ES-I3 (cell line): ENCODE results near the gene LIN28B.
"Not testable (repeated sequence)": the region's sequence is repeated elsewhere in the genome, so short reads cannot be mapped to it uniquely, and the experiment has no call there.

ENCODE experiments used
- H3K36me3 ChIP-seq: 2 replicates; pipeline ENCODE4 v1.6.1; 2013; ENCODE audit warnings: mild to moderate bottlenecking, low read length, control low read depth, moderate library complexity; ENCODE audit not compliant: insufficient read depth
- H3K4me1 ChIP-seq: 2 replicates; pipeline ENCODE4 v1.6.1; 2013; ENCODE audit warnings: mild to moderate bottlenecking, control low read depth, low read length; ENCODE audit not compliant: insufficient read depth
- H3K9ac ChIP-seq: 2 replicates; pipeline ENCODE4 v1.6.1; 2013; ENCODE audit warnings: low read depth, mild to moderate bottlenecking, low read length, moderate library complexity
- H3K9me3 ChIP-seq: 2 replicates; pipeline ENCODE4 v1.6.1; 2013; ENCODE audit warnings: mild to moderate bottlenecking, low read length, moderate library complexity; ENCODE audit not compliant: control insufficient read depth, insufficient read depth

The LIN28B gene

GRCh38 chr6:104983296-104983695 lies 26.4 kb downstream of the LIN28B start:
- no peaks in the 10 kb centered on the region; the same call in none of the 2 replicates for H3K36me3 ChIP-seq

GRCh38 chr6:104983776-104984175 lies 26.9 kb downstream of the LIN28B start:
- no peaks in the 10 kb centered on the region; the same call in none of the 2 replicates for H3K36me3 ChIP-seq
- no peak overlapping the region for H3K9ac ChIP-seq
- H3K9me3 ChIP-seq: no peaks in the 10 kb centered on the region
- no peaks in the 10 kb centered on the region for H3K4me1 ChIP-seq

More at GRCh38 chr6:104983296-104983695, 26.4 kb downstream of the LIN28B start:
- Histone ChIP-seq H3K9ac (no peak overlapping the region), H3K9me3 (no peaks in the 10 kb centered on the region), H3K4me1 (no peaks in the 10 kb centered on the region)

- no peaks in the 10 kb centered on the region; the same call in none of the 2 replicates for H3K36me3 ChIP-seq
- H3K9ac ChIP-seq: no peak overlapping the region
- H3K9me3 ChIP-seq: no peaks in the 10 kb centered on the region
- no peaks in the 10 kb centered on the region for H3K4me1 ChIP-seq
These were observed 27.9 kb downstream of the LIN28B start for GRCh38 chr6:104984831-104985230.

GRCh38 chr6:104985875-104986274 lies 29.0 kb downstream of the LIN28B start:
- not testable (repeated sequence) for H3K4me1 ChIP-seq

GRCh38 chr6:104986625-104987024 lies 29.7 kb downstream of the LIN28B start:
- Histone ChIP-seq H3K9ac (no peak overlapping the region), H3K4me1 (no peaks in the 10 kb centered on the region), H3K36me3 (no peaks in the 10 kb centered on the region; the same call in 1 of the 2 replicates), H3K9me3 (no peaks in the 10 kb centered on the region)

More at GRCh38 chr6:104985875-104986274, 29.0 kb downstream of the LIN28B start:
- H3K9ac ChIP-seq, H3K36me3 ChIP-seq, H3K9me3 ChIP-seq: not testable (repeated sequence)

GRCh38 chr6:104987218-104987617 lies 30.3 kb downstream of the LIN28B start:
- no peaks in the 10 kb centered on the region for H3K4me1 ChIP-seq
- no peaks in the 10 kb centered on the region; the same call in 1 of the 2 replicates for H3K36me3 ChIP-seq
- H3K9ac ChIP-seq: no peak overlapping the region
- no peaks in the 10 kb centered on the region for H3K9me3 ChIP-seq

GRCh38 chr6:104990085-104990484 lies 33.2 kb downstream of the LIN28B start:
- Histone ChIP-seq H3K9me3 (peaks cover 3% of the 10 kb centered on the region; the same call in 1 of the 2 replicates), H3K4me1 (no peaks in the 10 kb centered on the region), H3K36me3 (no peaks in the 10 kb centered on the region), H3K9ac (no peak overlapping the region)

GRCh38 chr6:104991062-104991461 lies 34.2 kb downstream of the LIN28B start:
- not testable (repeated sequence) for H3K36me3 ChIP-seq, H3K4me1 ChIP-seq, H3K9ac ChIP-seq, H3K9me3 ChIP-seq

- not testable (repeated sequence) for H3K9ac ChIP-seq, H3K9me3 ChIP-seq, H3K4me1 ChIP-seq, H3K36me3 ChIP-seq
These were observed 36.7 kb downstream of the LIN28B start for GRCh38 chr6:104993576-104993975.

- H3K36me3 ChIP-seq: no peaks in the 10 kb centered on the region
- 0 out of 2 replicates have a peak, but pooled peaks cover under 1% of the 10 kb centered on the region for H3K4me1 ChIP-seq
- peaks cover 3% of the 10 kb centered on the region; the same call in 1 of the 2 replicates for H3K9me3 ChIP-seq
- H3K9ac ChIP-seq: no peak overlapping the region
These were observed 39.2 kb downstream of the LIN28B start for GRCh38 chr6:104995989-104996617.

- H3K9me3 ChIP-seq: no peaks in the 10 kb centered on the region
- H3K4me1 ChIP-seq: peaks cover 8% of the 10 kb centered on the region; the same call in 1 of the 2 replicates
- H3K36me3 ChIP-seq: no peaks in the 10 kb centered on the region
- no peak overlapping the region for H3K9ac ChIP-seq
These were observed 44.2 kb downstream of the LIN28B start for GRCh38 chr6:105001063-105001462.

GRCh38 chr6:105001906-105002305 lies 45.0 kb downstream of the LIN28B start:
- no peak overlapping the region for H3K9ac ChIP-seq
- H3K9me3 ChIP-seq: no peaks in the 10 kb centered on the region
- peaks cover 8% of the 10 kb centered on the region; the same call in 1 of the 2 replicates for H3K4me1 ChIP-seq
- H3K36me3 ChIP-seq: no peaks in the 10 kb centered on the region

- Histone ChIP-seq H3K4me1 (peaks cover 8% of the 10 kb centered on the region; the same call in 1 of the 2 replicates), H3K9me3 (no peaks in the 10 kb centered on the region)
These were observed 48.5 kb downstream of the LIN28B start for GRCh38 chr6:105005451-105005850.

GRCh38 chr6:105013459-105013858 lies 56.6 kb downstream of the LIN28B start:
- not testable (repeated sequence) for H3K9me3 ChIP-seq, H3K4me1 ChIP-seq, H3K9ac ChIP-seq, H3K36me3 ChIP-seq

More at GRCh38 chr6:105005451-105005850, 48.5 kb downstream of the LIN28B start:
- Histone ChIP-seq H3K9ac (no peak overlapping the region), H3K36me3 (no peaks in the 10 kb centered on the region)

- Histone ChIP-seq H3K4me1 (peaks cover 6% of the 10 kb centered on the region; the same call in 1 of the 2 replicates), H3K36me3 (no peaks in the 10 kb centered on the region), H3K9me3 (no peaks in the 10 kb centered on the region), H3K9ac (no peak overlapping the region)
These were observed 57.5 kb downstream of the LIN28B start for GRCh38 chr6:105014448-105014847.
